Prostate gland (tissue), 2 donors: Measurements from ENCODE around the gene ELMOD2. TPM values are rescaled to one million over a fixed set of nuclear protein-coding genes. Genes with fewer than 3 reads are reported as not detected.

Source experiments
- DNase-seq: peaks from one replicate; pipeline ENCODE4 v3.0.0-alpha.2; 2019; ENCODE audit warnings: low spot score
- H3K27ac ChIP-seq, 2 donors: fragments of 200-600 bp; sonication (generic); 2 replicates each; pipeline ENCODE4 v1.5.1; 2017 to 2019
- H3K27me3 ChIP-seq: fragments of 200-600 bp; sonication (generic); replicated peaks from 2 replicates; pipeline ENCODE4 v1.5.1; 2019; ENCODE audit not compliant: insufficient read depth
- H3K36me3 ChIP-seq, 2 donors: fragments of 200-600 bp; sonication (generic); 1 replicate in 1 of 2; 2 replicates in 1 of 2; pipeline versions ENCODE4 v1.5.1 to v1.8.1; 2017 to 2019
- H3K4me1 ChIP-seq: fragments of 200-600 bp; sonication (generic); replicated peaks from 2 replicates; pipeline ENCODE4 v1.5.1; 2019
- H3K4me3 ChIP-seq, 2 donors: fragments of 200-600 bp; sonication (generic); 2 replicates each; pipeline ENCODE4 v1.5.1; 2017 to 2019
- H3K9me3 ChIP-seq: fragments of 200-600 bp; sonication (generic); 2 replicates; pipeline ENCODE4 v1.5.1; 2017
- CTCF ChIP-seq, 4 experiments: fragments of 200-600 bp in 2 of 4; fragments of 450-650 bp in 2 of 4; sonication (generic) in 2 of 4; IDR thresholded peaks; 1 replicate in 3 of 4; 2 replicates in 1 of 4; pipeline ENCODE4 v1.5.1; 2016 to 2019; ENCODE audit warnings: antibody characterized with exemption in 4 of 4, mild to moderate bottlenecking in 2 of 4, moderate library complexity in 2 of 4
- POLR2A ChIP-seq: fragments of 450-650 bp; IDR thresholded peaks from one replicate; pipeline ENCODE4 v1.6.1; 2016; ENCODE audit warnings: antibody characterized with exemption, mild to moderate bottlenecking
- POLR2AphosphoS5 ChIP-seq: sonication (generic); formaldehyde crosslinking; IDR thresholded peaks from one replicate; pipeline ENCODE4 v1.6.1; 2017; ENCODE audit warnings: antibody characterized with exemption
- WGBS: methylation state at CpG from one replicate; pipeline ENCODE4 v1.1.5; 2018; 5-methylcytosine and 5-hydroxymethylcytosine counted together
- intact Hi-C: fragments of 100-400 bp; cut with DNase I; formaldehyde crosslinking; loops from one replicate; pipeline ENCODE4 v1.14.2; 2022
- total RNA-seq, 2 donors: library from RNA; depleted of rRNA; stranded (reverse); fragments of >200 nt; gene quantifications; one replicate each; pipeline ENCODE4 v1.1.0, GENCODE V29; 2016

ELMOD2 gene
- total RNA-seq: 10 to 100 TPM; 35.0 to 39.2 TPM

- under 1% methylated on average over 71 of the region's 77 CpGs for WGBS
- H3K27ac ChIP-seq: peak within 1 kb of the TSS; percentile 65 to 81
Measured at GRCh38 chr4:140523857-140524742, at the start of gene ELMOD2. Gene ELMOD2 (plus strand): TSS chr4:140524168. CDS start chr4:140525429, 1,261 bp downstream.

GRCh38 chr4:140483445-140483844 is 40.5 kb upstream of the ELMOD2 start:
- H3K4me3 ChIP-seq: no peak overlapping the region
- H3K36me3 ChIP-seq: no peaks in the 10 kb centered on the region
- H3K27ac ChIP-seq: no peak overlapping the region
- H3K27me3 ChIP-seq: no peaks in the 10 kb centered on the region
- no peaks in the 10 kb centered on the region for H3K9me3 ChIP-seq
- intact Hi-C loops: no loop called here
- H3K4me1 ChIP-seq: no peaks in the 10 kb centered on the region
- TF ChIP-seq CTCF (IDR thresholded peaks at IDR 0.05): no peak
- no peak for TF ChIP-seq POLR2A
- no peak for TF ChIP-seq POLR2AphosphoS5
- 89% methylated on average over 4 of the region's 4 CpGs for WGBS
- DNase-seq: no peak

More at GRCh38 chr4:140523857-140524742, at the start of gene ELMOD2:
- no peaks in the 10 kb centered on the region for H3K9me3 ChIP-seq
- TF ChIP-seq CTCF (IDR thresholded peaks at IDR 0.05): peak; percentile 45 to 94 (median 88)
- TF ChIP-seq POLR2A: peak; percentile 46
- TF ChIP-seq POLR2AphosphoS5: peak; percentile 90
- no peaks in the 10 kb centered on the region for H3K36me3 ChIP-seq
- no peaks in the 10 kb centered on the region for H3K4me1 ChIP-seq
- H3K4me3 ChIP-seq: peak within 1 kb of the TSS; percentile 67 to 99
- DNase-seq: peak; percentile 97
- no peaks in the 10 kb centered on the region for H3K27me3 ChIP-seq
- intact Hi-C loops: loop anchor here (10.0 kb wide), 1 partner anchor 149 kb away; the partner anchor contains the start of gene SCOC

GRCh38 chr4:140485939-140486338 is 38.0 kb upstream of the ELMOD2 start:
- no peak overlapping the region for H3K27ac ChIP-seq
- H3K27me3 ChIP-seq: no peaks in the 10 kb centered on the region
- no peak overlapping the region for H3K4me3 ChIP-seq
- intact Hi-C loops: no loop called here
- H3K4me1 ChIP-seq: no peaks in the 10 kb centered on the region
- no peaks in the 10 kb centered on the region for H3K36me3 ChIP-seq
- 60% methylated on average over 1 of the region's 1 CpG for WGBS
- TF ChIP-seq POLR2AphosphoS5: no peak
- TF ChIP-seq CTCF (IDR thresholded peaks at IDR 0.05): no peak
- no peak for TF ChIP-seq POLR2A
- DNase-seq: no peak
- H3K9me3 ChIP-seq: no peaks in the 10 kb centered on the region

- intact Hi-C loops: no loop called here
- no peak for DNase-seq
- H3K27ac ChIP-seq: no peak overlapping the region
- no peak overlapping the region for H3K4me3 ChIP-seq
- H3K36me3 ChIP-seq: no peaks in the 10 kb centered on the region
- TF ChIP-seq POLR2A (no peak), POLR2AphosphoS5 (no peak), CTCF (IDR thresholded peaks at IDR 0.05) (no peak)
- no peaks in the 10 kb centered on the region for H3K9me3 ChIP-seq
- 84% methylated on average over 11 of the region's 11 CpGs for WGBS
- H3K27me3 ChIP-seq: no peaks in the 10 kb centered on the region
- no peaks in the 10 kb centered on the region for H3K4me1 ChIP-seq
Measured at GRCh38 chr4:140497405-140497746, 26.6 kb upstream of the ELMOD2 start.
